HUES6 (cell line): ENCODE results near the gene GNA12.
A peak's percentile ranks its signal among the peaks of the same experiment; 100 is the strongest.

Source experiments
- H3K27ac ChIP-seq: 2 replicates; pipeline ENCODE4 v1.7.0; 2013; ENCODE audit warnings: low read depth, mild to moderate bottlenecking, low read length, inconsistent platforms
- H3K27me3 ChIP-seq: 2 replicates; pipeline ENCODE4 v1.6.1; 2013; ENCODE audit warnings: low read length; ENCODE audit not compliant: control insufficient read depth, insufficient read depth
- H3K36me3 ChIP-seq: 2 replicates; pipeline ENCODE4 v1.6.1; 2013; ENCODE audit warnings: low read length; ENCODE audit not compliant: control insufficient read depth, insufficient read depth
- H3K4me1 ChIP-seq: 2 replicates; pipeline ENCODE4 v1.6.1; 2013; ENCODE audit warnings: low read length; ENCODE audit not compliant: control insufficient read depth, insufficient read depth
- H3K4me3 ChIP-seq: 2 replicates; pipeline ENCODE4 v1.5.1; 2013; ENCODE audit warnings: low read depth, low read length
- H3K9ac ChIP-seq: one replicate; pipeline ENCODE4 v1.6.1; 2013; ENCODE audit warnings: mild to moderate bottlenecking, low read length
- H3K9me3 ChIP-seq: 2 replicates; pipeline ENCODE4 v1.6.1; 2013; ENCODE audit warnings: low read depth, low read length; ENCODE audit not compliant: control insufficient read depth, insufficient read depth

The GNA12 gene

DNA sequence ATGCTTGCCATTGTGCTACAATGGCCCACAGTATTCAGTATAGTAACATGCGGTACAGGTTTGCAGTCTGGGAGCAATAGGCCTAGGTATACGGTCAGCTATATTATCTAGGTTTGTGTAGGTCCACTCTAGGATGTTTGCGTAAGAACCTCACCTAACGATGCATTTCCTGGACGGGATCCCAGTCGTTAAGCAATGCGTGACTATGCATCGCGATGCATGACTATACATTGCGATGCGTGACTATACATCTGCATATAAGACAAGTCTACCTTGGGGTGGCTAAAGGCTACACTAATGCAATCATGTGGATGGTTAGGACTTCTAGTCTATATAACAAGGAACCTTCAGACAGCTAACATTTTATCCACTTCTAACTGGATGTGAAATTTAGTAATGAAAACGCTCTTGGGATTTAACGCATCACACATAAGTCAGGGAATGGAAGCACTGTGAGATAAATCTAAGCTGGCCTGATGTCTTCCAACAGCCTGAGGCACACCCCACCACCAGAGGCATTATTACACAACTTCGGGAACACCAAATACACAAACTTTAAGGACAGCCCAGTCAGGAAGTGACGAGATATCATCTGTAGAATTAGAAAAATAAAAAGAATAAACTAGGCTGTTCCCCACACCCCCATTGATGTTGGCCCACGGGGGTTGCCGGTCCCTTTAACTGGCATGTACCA lies 9.2 kb downstream of the GNA12 start:
- H3K9ac ChIP-seq: no peak overlapping the region
- no peak overlapping the region for H3K4me3 ChIP-seq

GRCh38 chr7:2833083-2833910 lies 10.8 kb downstream of the GNA12 start:
- Histone ChIP-seq H3K4me1 (peaks cover 26% of the 10 kb centered on the region), H3K36me3 (peaks cover 21% of the 10 kb centered on the region), H3K9ac (no peak overlapping the region), H3K4me3 (no peak overlapping the region), H3K9me3 (no peaks in the 10 kb centered on the region), H3K27me3 (no peaks in the 10 kb centered on the region), H3K27ac (no peak overlapping the region)

More for the DNA sequence above, 9.2 kb downstream of the GNA12 start:
- H3K4me1 ChIP-seq: peaks cover 27% of the 10 kb centered on the region
- H3K9me3 ChIP-seq: no peaks in the 10 kb centered on the region
- H3K27me3 ChIP-seq: no peaks in the 10 kb centered on the region
- no peak overlapping the region for H3K27ac ChIP-seq
- peaks cover 28% of the 10 kb centered on the region for H3K36me3 ChIP-seq

GRCh38 chr7:2832461-2832860 lies 11.6 kb downstream of the GNA12 start:
- Histone ChIP-seq H3K27me3 (no peaks in the 10 kb centered on the region), H3K4me1 (peaks cover 18% of the 10 kb centered on the region), H3K9me3 (no peaks in the 10 kb centered on the region), H3K36me3 (peaks cover 21% of the 10 kb centered on the region), H3K4me3 (no peak overlapping the region), H3K27ac (no peak overlapping the region), H3K9ac (no peak overlapping the region)

DNA sequence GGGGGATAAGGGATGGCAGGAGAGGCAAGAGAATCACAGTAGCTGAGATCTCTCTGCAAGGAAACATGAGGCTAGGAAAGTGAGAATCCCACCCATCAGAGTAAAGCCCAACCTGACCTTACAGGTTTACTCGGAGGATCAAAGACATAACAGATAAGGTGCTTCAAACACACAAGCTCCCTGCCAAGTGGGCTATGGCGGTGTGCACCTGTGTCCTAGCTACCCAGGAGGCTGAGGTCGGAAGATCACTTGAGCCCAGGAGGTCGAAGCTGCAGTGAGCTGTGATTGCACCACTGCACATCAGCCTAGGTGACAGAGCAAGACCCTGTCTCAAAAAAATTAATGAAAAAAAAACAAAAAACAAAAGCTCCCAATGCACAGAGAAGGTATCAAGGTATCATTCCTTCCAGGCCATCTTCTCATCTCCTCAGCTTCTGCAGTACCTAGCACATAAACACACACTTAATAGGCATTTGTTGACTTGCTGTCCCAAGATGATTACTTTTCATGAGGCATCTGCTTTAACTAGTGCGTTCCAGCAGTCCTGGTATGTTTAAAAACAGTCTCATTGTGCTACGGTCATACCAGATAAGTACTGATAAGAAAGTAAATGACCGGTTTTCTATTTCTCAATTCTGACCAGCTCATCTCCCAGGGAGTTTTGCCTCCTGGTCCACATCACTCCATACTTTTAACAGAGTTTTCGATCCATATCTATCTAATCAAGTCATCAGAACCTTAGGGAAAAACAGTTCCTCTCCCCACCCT lies 13.3 kb downstream of the GNA12 start:
- no peaks in the 10 kb centered on the region for H3K27me3 ChIP-seq
- H3K9me3 ChIP-seq: peaks cover 4% of the 10 kb centered on the region; the same call in 1 of the 2 replicates
- no peak overlapping the region for H3K27ac ChIP-seq
- H3K36me3 ChIP-seq: peaks cover 29% of the 10 kb centered on the region
- H3K4me1 ChIP-seq: peaks cover 18% of the 10 kb centered on the region
- no peak overlapping the region for H3K9ac ChIP-seq
- no peak overlapping the region for H3K4me3 ChIP-seq

GRCh38 chr7:2829040-2829439 lies 15.1 kb downstream of the GNA12 start:
- H3K4me1 ChIP-seq: peaks cover 25% of the 10 kb centered on the region

GRCh38 chr7:2826771-2827170 lies 17.3 kb downstream of the GNA12 start:
- H3K27ac ChIP-seq: no peak overlapping the region
- no peak overlapping the region for H3K9ac ChIP-seq
- H3K4me1 ChIP-seq: peaks cover 48% of the 10 kb centered on the region

More at GRCh38 chr7:2829040-2829439, 15.1 kb downstream of the GNA12 start:
- Histone ChIP-seq H3K9me3 (peaks cover 4% of the 10 kb centered on the region; the same call in 1 of the 2 replicates), H3K27me3 (no peaks in the 10 kb centered on the region), H3K9ac (no peak overlapping the region), H3K27ac (no peak overlapping the region), H3K4me3 (no peak overlapping the region), H3K36me3 (peaks cover 15% of the 10 kb centered on the region; the same call in 1 of the 2 replicates)

GRCh38 chr7:2825559-2826227 lies 18.4 kb downstream of the GNA12 start:
- no peaks in the 10 kb centered on the region for H3K27me3 ChIP-seq
- peaks cover 59% of the 10 kb centered on the region for H3K4me1 ChIP-seq
- H3K27ac ChIP-seq: peak overlapping the region; percentile 92
- H3K9me3 ChIP-seq: peaks cover 4% of the 10 kb centered on the region; the same call in 1 of the 2 replicates
- H3K4me3 ChIP-seq: peak overlapping the region; percentile 43
- H3K36me3 ChIP-seq: peaks cover 11% of the 10 kb centered on the region; the same call in 1 of the 2 replicates
- H3K9ac ChIP-seq: peak overlapping the region; percentile 71

More at GRCh38 chr7:2826771-2827170, 17.3 kb downstream of the GNA12 start:
- H3K4me3 ChIP-seq: no peak overlapping the region
- H3K9me3 ChIP-seq: peaks cover 4% of the 10 kb centered on the region; the same call in 1 of the 2 replicates
- H3K36me3 ChIP-seq: peaks cover 15% of the 10 kb centered on the region; the same call in 1 of the 2 replicates
- no peaks in the 10 kb centered on the region for H3K27me3 ChIP-seq

- peaks cover 4% of the 10 kb centered on the region; the same call in 1 of the 2 replicates for H3K9me3 ChIP-seq
- peaks cover 61% of the 10 kb centered on the region for H3K4me1 ChIP-seq
- H3K4me3 ChIP-seq: peak overlapping the region; percentile 43
- peak overlapping the region; percentile 92 for H3K27ac ChIP-seq
- H3K27me3 ChIP-seq: no peaks in the 10 kb centered on the region
- H3K36me3 ChIP-seq: peaks cover 8% of the 10 kb centered on the region; the same call in 1 of the 2 replicates
- peak overlapping the region; percentile 71 for H3K9ac ChIP-seq
Observed at GRCh38 chr7:2824678-2825461, 19.2 kb downstream of the GNA12 start.

GRCh38 chr7:2824026-2824677 lies 20.0 kb downstream of the GNA12 start:
- Histone ChIP-seq H3K9me3 (peaks cover 4% of the 10 kb centered on the region; the same call in 1 of the 2 replicates), H3K36me3 (peaks cover 8% of the 10 kb centered on the region; the same call in 1 of the 2 replicates), H3K27ac (peak overlapping the region; percentile 92), H3K27me3 (no peaks in the 10 kb centered on the region), H3K4me3 (peak overlapping the region; percentile 43), H3K4me1 (peaks cover 68% of the 10 kb centered on the region), H3K9ac (peak overlapping the region; percentile 51)
